ENCODE data around the gene RHBDL1.

GRCh38 chr16:718389-718788 is 42.9 kb downstream of the RHBDL1 start:
- TF ChIP-seq CTCF (IDR thresholded peaks at IDR 0.05; ENCODE audit: low read depth, low read length, poor library complexity, severe bottlenecking) (no peak), EZH2phosphoT487 (IDR thresholded peaks at IDR 0.05; ENCODE audit: borderline replicate concordance, low read length) (no peak)
